GDM1 (cell line): ENCODE results near the gene STX10.

Experiments used
- DNase-seq: peaks from one replicate; lab custom pipeline; 2025; lab: John Stamatoyannopoulos, UW

STX10 gene

DNA sequence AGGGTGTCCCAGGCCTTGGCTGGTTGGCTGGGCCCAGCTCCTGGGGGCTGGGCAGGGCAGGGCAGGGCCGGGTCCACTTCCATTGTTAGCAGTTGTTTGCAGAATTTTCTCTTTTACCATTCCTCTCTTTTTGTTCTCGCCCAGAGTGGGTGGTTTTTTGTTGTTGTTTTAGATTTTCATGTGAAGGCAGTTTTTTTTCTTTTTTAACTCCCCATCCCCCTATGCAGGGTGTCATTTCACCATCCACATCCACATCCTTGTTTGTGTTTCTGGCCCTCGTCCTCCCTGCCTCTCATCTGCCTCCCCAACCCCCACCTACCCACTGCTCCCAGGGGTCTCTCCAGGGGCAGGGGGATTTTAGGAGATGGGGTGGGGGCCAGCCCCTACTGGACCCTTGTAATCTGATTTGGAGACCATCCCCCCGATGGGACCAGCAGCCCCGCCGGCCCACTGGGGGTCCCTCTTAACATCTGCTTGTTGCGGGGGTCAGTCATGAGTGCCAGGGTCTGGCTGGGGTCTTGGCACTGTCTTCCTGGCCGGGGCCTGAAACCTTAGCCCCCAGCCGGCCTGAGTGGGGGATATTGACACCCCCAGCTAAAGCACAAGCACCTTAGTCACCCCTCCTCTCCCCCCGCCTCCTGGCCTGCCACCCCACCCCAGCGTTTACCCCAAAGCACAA, 10.4 kb downstream of the STX10 start:
- DNase-seq: no peak

DNA sequence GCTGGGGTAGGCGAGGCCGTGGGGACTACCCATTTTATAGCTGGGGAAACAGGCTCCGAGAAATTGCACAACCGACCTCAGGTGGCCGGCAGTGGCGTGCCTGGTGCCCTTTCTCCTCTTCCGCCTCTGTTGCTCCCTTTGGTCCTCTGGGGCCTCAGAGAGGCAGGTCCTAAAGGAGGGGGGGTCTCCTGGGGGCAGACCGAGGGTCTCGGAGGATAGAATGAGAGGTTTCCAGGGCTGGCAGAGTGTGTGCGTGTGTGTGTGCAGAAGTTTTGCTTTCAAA, 11.3 kb downstream of the STX10 start:
- DNase-seq: no peak

DNA sequence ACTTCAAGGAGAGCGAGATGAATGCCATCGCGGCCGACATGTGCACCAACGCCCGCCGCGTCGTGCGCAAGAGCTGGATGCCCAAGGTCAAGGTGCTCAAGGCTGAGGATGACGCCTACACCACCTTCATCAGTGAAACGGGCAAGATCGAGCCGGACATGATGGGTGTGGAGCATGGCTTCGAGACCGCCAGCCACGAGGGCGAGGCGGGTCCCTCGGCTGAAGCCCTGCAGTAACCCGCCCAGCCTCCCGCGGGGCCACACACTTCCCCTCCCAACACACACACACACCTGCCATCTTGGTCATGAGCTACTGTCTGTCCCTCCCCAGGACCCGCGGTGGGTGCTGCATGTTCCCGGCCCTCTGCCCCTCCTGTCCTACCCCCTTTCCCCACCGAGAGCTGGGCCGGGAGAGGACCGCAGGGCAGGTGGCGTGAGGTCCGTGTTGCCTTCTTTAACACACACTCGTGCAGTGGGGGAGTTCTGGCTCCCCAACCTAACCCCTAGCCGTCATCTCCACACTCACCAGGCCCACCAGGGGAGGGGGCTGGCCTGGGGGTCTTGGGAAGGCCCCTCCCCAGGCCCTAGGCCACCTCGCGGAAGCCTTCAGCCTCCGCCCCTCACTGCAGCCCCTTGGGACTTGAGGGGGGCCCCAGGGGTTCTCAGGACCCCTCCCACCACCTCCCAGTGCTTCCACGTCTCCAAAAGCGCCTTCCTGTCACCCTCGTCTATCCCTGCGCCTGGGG, 11.8 kb downstream of the STX10 start:
- no peak for DNase-seq

DNA sequence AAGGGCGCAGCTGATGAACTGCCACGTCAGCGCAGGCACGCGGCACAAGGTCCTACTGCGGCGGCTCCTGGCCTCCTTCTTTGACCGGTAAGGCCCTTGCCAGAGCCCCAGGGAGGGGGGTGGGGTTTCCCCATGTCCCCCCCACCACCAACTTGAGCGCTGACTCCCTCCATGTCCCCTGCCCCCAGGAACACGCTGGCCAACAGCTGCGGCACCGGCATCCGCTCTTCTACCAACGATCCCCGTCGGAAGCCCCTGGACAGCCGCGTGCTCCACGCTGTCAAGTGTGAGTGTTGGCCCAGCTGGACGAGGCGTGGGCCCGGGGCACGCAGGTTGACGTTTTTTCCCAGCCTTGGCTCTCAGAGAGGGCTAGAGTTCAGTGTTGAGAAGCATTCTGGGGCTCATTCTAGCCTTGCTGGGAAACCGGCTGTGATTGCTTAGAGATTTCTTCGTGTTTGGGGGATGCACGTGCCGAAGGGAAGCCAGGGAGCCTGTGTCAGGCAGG, 12.8 kb downstream of the STX10 start:
- DNase-seq: no peak

DNA sequence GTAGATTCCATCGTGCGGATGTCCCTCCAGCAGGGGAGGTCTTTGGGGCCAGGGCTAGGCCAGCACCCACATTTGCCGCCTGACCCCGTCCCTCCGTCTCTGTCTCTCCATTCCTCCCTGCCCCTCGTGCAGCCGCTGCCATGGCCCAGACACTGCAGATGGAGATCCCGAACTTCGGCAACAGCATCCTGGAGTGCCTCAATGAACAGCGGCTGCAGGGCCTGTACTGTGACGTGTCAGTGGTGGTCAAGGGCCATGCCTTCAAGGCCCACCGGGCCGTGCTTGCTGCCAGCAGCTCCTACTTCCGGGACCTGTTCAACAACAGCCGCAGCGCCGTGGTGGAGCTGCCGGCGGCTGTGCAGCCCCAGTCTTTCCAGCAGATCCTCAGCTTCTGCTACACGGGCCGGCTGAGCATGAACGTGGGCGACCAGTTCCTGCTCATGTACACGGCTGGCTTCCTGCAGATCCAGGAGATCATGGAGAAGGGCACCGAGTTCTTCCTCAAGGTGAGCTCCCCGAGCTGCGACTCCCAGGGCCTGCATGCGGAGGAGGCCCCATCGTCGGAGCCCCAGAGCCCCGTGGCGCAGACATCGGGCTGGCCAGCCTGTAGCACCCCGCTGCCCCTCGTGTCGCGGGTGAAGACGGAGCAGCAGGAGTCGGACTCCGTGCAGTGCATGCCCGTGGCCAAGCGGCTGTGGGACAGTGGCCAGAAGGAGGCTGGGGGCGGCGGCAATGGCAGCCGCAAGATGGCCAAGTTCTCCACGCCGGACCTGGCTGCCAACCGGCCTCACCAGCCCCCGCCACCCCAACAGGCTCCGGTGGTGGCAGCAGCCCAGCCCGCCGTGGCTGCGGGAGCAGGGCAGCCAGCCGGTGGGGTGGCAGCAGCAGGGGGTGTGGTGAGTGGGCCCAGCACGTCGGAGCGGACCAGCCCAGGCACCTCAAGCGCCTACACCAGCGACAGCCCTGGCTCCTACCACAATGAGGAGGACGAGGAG, 14.8 kb downstream of the STX10 start:
- DNase-seq: no peak

DNA sequence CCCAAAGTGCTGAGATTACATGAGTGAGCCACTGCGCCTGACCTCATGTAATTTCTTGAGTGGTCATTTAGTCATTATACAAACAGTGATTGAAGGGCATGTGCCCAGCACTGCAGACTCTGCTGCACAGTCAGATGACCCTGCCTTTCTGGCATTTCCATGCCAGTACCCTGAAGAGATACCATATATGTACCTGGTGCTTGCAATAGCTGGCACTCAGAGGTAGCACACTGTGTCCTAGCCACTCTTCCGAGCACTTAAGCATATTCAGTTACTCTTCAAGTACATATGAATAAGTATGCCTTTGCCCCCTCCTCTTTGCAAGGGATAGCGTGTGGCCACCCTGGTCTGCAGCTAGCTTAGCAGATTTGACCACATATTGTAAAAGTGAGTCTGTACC, 15.5 kb downstream of the STX10 start:
- no peak for DNase-seq

DNA sequence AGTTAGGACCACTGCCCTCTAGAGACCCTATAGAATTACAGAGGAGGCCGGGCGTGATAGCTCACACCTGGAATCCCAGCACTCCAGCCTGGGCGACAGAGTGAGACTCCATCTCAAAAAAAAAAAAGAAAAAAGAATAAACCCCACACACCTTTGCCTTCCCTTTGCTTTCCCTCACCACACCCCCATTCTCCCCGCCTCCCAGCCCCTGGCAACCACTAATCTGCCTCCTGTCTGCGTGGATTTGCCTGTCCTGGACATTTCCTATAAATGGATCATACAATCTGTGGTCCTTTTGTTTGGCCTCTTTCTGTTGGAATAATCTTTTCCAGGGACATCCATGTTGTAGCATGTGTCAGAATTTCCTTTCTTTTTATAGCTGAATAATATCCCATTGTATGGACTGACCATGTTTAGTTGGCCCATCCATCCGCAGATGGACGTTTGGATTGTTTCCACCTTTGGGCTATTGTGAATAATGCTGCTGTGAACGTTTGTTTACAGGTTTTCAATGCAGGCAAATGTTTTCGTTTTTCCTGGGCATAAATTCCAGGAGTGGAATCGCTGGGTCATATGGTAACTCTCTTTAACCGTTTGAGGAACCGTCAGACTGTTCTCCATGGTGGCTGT, 16.8 kb downstream of the STX10 start:
- DNase-seq: no peak

DNA sequence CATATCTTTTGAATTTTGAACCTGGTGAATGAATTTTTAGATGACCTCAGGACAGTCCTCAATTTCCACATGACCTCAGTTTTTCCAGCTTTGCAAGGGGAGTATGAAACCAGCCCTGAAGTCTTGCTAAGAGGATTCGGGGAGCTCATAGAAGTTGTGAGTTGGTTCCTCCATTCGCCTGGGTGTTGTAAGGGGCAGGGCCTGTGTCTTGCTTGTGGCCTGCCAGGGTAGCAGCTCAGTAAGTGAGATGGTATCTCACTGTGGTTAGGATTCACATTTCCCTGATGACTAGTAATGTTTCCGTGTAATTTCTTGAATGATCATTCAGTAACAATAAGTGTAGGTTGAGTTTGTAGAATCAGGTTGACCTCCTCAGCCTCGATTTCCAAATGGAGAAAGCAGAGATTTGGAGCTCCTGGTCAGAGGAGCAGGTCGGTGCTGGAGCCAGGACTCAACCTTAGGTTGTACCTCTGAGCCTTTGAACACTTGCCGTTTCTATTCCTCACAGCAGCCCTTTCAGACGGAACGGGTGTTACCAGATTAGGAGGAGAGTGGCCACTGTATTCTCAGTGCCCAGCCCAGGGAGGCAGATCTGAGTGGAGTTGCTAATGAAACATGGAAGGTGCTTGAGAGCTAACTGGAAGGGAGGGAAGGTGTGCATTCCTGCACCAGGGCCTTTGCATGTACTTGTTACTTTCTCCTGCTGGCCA, 17.5 kb downstream of the STX10 start:
- DNase-seq: no peak

DNA sequence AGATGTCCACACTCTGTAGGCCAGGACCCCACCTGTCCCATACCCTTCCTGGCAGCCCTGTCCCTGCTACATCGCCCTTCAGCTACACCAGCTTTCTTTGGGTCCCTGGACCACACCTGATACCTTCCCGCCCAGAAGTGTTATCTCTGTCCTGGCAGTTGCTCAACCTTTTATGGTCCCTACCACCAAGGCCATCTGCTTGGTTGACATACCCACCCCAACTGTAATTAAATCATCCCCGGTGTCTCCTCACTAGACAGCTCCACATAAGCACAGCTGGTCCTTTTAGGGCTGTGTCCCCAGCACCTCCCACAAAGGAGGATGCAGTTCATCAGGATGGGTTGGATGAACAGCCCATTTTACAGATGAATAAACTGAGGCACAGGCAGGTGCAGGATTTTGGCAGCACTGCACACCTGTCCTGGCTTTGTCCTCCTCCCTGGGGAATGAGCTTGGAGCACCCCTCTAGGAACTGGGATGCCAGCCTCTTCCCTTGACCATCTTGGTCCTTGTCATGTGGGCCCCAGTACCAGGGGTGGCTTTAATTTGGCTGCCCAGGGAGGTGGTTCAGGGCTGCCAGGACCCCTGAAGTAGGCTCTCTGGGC, 19.2 kb downstream of the STX10 start:
- no peak for DNase-seq

DNA sequence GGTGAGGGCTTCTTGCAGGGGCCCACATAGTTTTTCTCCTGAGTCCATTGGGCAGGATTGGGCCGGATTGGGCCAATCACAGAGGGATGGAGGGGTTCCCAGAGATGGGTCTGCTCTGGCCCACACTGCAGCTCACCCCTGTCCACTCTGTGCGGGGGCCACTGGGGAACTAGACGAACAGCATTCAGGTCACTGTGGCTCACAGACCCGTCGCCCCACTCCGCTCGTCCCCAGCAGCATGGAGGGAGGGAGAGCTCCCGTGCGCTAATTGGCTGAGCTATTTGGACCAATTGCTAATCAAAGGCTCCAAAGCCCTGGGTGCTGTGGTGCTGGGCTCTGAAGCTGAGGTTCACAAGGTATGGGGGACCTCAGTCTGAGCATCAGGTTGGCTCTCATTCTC, 20.8 kb downstream of the STX10 start:
- DNase-seq: no peak

DNA sequence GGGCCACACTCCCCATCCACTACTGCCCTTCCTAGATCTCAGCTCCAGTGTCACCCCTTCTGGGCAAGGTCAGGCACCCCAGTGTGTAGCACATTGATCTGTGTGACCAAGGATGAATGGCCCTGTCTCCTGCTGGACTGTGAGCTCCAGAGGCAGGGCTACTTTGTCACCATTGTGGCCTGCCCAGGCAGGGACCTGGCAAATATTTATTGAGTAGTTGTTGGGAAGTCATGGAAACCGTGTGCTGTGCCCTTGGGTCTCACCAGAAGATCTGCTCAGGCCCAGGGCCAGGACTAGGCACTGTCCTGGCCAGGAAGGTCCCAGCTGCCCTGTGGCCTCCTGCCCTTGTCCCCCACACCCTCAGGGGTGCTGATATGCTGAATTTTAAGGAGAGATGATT, 21.6 kb downstream of the STX10 start:
- DNase-seq: no peak

DNA sequence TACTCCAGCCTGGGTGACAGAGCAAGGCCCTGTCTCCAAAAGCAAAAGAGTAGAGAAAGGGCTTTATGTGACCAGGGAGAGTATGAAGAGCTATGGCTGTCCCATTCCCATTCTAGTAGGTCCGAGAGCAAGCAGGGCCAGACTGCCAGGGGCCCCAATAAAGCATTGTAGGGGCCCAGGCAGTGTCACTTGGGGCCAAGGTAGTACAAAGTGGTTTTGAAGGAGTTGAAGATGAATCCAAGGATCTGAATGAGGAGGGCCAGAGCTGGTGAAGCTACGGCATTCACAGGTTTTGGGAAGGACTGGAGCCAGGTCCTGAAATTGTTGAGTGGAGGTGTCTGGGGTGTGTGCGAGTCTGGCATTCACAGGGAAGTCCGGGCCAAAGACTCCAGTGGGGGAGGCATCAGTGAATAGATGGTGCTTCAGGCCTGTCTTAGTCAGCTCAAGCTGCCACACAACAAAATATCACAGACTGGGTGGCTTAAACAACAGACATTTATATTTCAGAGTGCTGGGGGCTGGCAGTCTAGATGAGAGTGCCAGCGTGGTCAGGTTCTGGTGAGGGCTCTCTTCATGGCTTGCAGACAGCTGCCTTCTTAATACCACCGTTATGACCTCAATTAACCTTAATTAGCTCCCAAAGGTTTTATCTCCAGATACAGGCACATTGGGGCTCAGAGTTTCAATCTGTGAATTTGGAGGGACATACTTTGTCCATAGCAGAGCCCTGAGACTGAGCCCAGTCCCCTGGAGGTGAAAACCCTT, 22.2 kb downstream of the STX10 start:
- DNase-seq: no peak

DNA sequence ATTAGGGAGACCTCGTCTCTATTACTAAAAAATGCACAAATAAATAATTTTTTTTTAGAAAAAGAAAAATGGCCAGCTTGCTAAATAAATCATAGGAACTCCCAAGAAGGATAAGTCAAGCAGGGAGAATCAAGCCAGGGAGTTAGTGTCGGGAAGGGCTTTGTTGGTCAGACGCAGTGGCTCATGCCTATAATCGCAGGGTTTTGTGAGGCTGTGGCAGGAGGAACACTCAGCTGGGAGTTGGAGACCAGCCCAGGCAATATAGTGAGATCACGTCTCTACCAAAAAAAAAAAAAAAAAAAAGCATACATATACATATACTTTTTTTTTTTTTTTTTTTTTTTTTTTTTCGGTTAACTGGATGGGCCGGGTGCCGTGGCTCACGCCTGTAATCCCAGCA, 23.1 kb downstream of the STX10 start:
- DNase-seq: no peak

DNA sequence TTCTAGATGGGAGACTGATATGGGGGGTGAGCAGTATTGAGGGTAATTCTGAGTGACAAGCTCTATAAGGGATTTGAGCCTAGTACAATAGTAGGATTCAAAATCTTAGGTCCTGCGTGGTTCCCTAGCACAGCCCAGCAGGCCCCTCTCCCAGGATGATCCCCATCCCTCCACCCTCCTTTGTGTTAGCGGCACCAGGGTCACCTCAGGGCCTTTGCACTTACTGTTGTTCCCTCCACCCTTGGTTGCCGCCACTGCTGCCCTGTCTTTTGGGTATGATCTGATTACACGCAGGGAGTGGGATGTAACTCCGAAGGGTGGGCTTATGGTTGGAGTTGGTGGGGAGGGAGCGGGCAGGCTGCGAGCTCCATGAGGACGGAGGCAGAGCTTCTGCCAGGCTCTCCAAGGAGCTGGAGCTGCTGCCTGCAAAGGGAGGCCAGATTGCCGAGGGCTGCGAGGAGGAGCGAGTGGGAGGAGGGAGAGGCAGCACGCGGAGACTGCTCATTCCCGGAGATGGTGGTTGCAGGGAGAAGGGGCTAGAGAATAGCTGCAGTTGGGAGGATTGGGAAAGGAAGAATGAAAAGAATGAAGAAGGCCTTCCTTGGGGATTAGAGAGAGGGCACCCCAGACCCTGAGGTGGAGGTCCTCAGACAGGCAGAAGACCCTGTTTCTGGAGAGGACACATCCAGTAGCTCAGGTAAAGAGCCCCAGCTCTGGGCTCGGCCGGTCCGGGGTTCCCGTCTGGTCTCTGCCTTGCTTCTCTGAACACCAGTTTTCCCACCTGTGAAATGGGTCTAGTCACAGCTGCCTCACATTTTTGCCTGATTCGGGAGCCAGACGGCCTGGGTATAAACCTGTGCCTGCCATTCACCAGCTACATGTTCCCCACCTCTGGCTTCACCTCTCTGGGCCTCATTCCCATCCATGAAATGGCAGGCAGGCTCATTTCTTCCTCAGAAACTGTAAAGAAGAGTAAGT, 26.9 kb downstream of the STX10 start:
- no peak for DNase-seq

DNA sequence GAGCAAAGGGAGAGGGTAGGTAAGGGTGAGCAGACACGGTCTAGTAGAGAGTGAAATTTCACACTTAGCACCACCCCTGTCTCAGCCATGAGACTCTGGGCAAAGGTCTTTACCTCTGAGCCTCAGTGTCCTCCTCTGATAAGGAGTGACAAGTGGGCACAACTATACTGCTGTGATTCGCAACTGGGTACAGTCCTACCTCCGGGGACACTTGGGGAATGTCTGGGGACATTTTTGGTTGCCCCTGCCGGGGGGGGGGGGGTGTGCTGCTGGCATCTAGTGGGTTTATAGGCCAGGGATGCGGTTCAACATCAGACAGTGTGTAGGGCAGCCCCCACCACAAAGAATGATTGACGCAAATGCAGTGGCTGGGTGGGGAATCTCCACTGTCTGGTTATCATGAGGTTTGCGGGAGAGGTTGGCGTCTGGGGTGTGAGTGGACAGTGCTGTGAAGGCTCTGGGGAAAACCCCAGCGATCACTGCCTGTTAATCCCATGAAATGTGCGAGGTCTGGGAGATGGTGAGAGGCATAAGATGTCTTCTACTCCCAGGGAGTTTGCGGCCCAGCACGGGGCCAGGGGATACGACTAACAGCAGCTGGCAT, 27.8 kb downstream of the STX10 start:
- DNase-seq: no peak

DNA sequence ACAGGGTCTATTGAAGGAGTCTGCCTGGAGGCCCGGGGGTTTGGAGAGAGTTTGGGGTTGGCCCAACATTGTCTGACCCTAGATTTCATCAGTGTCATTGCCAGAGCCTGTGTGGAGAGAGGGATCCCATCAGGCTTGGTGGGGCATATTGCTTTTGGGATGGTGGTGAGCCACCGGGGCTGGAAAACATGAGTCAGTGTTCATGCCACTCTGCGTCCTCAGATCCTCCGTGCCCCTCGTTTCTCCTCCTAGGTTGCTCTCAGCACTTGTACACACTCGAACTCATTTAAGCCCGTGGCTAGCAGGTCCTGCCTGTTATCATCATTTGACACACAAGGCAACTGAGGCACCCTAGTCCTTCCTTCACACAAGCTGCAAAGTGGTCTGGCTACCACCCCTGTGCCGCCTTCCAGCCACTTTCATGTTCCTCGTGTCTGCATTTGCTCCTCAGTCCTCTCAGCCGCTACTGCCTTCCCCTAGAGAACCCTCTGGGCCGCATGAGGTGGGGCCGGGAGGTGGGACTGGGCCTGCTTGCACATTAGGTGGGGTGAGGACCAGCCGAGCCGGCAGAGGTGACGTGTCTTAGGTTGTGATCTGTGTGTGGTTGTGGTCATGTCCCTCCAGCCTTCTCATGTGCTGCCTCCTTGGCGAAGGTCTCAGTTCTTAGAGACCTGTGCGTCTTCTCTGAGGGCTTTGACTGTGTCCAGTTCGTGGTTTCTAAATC, 28.5 kb downstream of the STX10 start:
- no peak for DNase-seq

DNA sequence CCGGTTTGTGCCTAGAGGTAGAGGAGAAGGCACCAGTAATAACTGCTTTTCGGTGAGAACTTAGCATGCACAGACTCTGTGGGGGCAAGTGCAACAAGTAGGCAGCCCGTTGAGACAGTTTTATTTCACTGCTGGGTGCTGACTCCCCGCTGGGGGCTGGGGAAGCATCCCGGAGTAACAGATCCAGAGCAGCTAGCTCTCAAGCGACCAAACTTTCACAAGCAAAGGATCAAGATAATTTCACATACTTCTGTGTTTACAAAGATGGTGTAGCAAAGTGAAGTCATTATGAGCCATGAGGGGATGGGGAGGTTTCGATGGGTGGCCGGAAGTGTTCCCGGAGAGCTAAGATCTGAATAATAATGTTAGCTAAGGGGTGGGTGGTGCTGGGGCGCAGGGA, 29.4 kb downstream of the STX10 start:
- DNase-seq: no peak

DNA sequence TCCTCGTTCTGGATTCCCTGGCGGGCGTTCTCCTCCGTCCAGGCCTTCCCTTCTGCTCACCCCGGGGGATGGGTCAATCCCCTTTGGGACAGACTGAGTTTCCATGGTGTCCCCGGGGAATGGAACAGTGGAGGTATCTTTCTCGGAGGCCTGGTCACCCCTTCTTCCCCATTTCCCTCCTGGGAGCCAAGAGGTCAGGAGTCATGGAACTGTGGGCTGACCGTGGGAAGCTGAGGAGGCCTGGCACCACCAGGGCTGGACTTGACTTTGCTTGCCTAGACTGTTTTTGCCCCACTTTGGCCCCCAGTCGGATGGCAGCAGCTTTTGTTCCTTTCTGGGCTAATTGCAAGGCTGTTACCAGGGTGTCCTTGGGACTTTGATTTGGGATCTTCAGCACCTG, 30.1 kb downstream of the STX10 start:
- no peak for DNase-seq
